Mononuclear cell (primary cell): Measurements from ENCODE around the gene MRPS33. TPM values are rescaled to one million over a fixed set of nuclear protein-coding genes. Genes with fewer than 3 reads are reported as not detected.

Source experiments
- H3K27me3 ChIP-seq: 2 replicates; pipeline ENCODE4 v1.6.0; 2011; ENCODE audit warnings: low read length, control low read depth; ENCODE audit not compliant: insufficient read depth
- H3K4me1 ChIP-seq: 2 replicates; pipeline ENCODE4 v1.5.1; 2011; ENCODE audit warnings: mild to moderate bottlenecking, low read length, control low read depth; ENCODE audit not compliant: insufficient read depth
- H3K4me3 ChIP-seq: 2 replicates; pipeline ENCODE4 v1.5.1; 2011; ENCODE audit warnings: mild to moderate bottlenecking, low read length, moderate library complexity
- H3K9me3 ChIP-seq: 2 replicates; pipeline ENCODE4 v1.5.1; 2011; ENCODE audit warnings: low read depth, mild to moderate bottlenecking, control low read depth, low read length
- total RNA-seq: library from RNA; depleted of rRNA; stranded (reverse); fragments of >200 nt; gene quantifications from one replicate; pipeline ENCODE4 v1.2.3, GENCODE V29; 2012

MRPS33 gene
- total RNA-seq, 1 donor = 11.9 TPM

DNA sequence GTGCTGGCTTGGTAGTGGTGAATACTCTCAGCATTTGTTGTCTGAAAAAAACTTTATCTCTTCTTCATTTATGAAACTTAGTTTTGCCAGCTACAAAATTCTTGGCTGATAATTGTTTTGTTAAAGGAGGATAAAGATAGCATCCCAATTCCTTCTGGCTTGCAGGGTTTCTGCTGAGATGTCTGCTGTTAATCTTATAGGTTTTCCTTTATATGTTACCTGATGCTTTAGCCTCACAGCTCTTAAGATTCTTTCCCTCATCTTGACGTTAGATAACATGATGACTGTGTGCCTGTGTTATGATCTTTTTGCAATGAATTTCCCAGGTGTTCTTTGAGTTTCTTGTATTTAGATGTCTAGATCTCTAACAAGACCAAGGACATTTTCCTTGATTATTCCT is 9.9 kb upstream of the MRPS33 start:
- no peak overlapping the region for H3K4me3 ChIP-seq
- H3K27me3 ChIP-seq = peaks cover 11% of the 10 kb centered on the region
- no peaks in the 10 kb centered on the region for H3K4me1 ChIP-seq
- peaks cover 20% of the 10 kb centered on the region for H3K9me3 ChIP-seq

GRCh38 chr7:141023295-141023694 is 8.5 kb upstream of the MRPS33 start:
- H3K4me3 ChIP-seq = no peak overlapping the region
- peaks cover 14% of the 10 kb centered on the region for H3K9me3 ChIP-seq
- no peaks in the 10 kb centered on the region for H3K4me1 ChIP-seq
- peaks cover 14% of the 10 kb centered on the region for H3K27me3 ChIP-seq

DNA sequence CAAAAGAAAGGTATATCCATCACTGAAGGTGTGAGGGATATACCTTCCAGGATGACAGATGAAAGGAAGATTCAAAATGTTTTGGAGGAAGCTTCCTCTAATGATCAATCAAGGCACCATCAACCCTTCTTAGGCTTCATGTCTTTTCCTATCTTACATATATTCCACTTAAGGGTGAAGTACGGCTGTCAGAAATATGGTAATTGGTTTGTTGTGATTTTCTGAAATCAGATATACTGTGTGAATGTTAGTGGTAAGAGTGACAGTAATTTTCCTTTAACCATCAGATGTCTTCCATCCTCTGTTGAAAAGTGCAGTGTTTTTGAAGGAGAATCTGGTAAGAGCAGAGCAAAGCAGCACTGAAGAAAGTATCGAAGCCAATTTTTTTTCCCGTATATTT is 2.8 kb upstream of the MRPS33 start:
- no peaks in the 10 kb centered on the region for H3K9me3 ChIP-seq
- peaks cover 25% of the 10 kb centered on the region for H3K27me3 ChIP-seq
- peaks cover 8% of the 10 kb centered on the region for H3K4me1 ChIP-seq
- no peak overlapping the region for H3K4me3 ChIP-seq

GRCh38 chr7:141016349-141016748 is 1.6 kb upstream of the MRPS33 start:
- Histone ChIP-seq H3K9me3 (no peaks in the 10 kb centered on the region), H3K27me3 (peaks cover 25% of the 10 kb centered on the region), H3K4me3 (no peak overlapping the region), H3K4me1 (peaks cover 8% of the 10 kb centered on the region)

- Histone ChIP-seq H3K9me3 (no peaks in the 10 kb centered on the region), H3K27me3 (peaks cover 16% of the 10 kb centered on the region), H3K4me1 (peaks cover 8% of the 10 kb centered on the region), H3K4me3 (peak overlapping the region; percentile 47)
Observed at GRCh38 chr7:141014125-141014523, 628 bp downstream of the MRPS33 start.

GRCh38 chr7:141013345-141013715 is 1.4 kb downstream of the MRPS33 start:
- Histone ChIP-seq H3K4me3 (no peak overlapping the region), H3K27me3 (peaks cover 13% of the 10 kb centered on the region), H3K4me1 (peaks cover 8% of the 10 kb centered on the region), H3K9me3 (no peaks in the 10 kb centered on the region)

- no peaks in the 10 kb centered on the region for H3K9me3 ChIP-seq
- no peak overlapping the region for H3K4me3 ChIP-seq
- H3K27me3 ChIP-seq = peaks cover 11% of the 10 kb centered on the region
- peaks cover 8% of the 10 kb centered on the region for H3K4me1 ChIP-seq
Observed at GRCh38 chr7:141012696-141013344, 1.9 kb downstream of the MRPS33 start.

- Histone ChIP-seq H3K9me3 (no peaks in the 10 kb centered on the region), H3K4me3 (no peak overlapping the region), H3K4me1 (peaks cover 8% of the 10 kb centered on the region), H3K27me3 (peaks cover 6% of the 10 kb centered on the region)
Observed at GRCh38 chr7:141012044-141012685, 2.6 kb downstream of the MRPS33 start.

GRCh38 chr7:141011443-141011842 is 3.3 kb downstream of the MRPS33 start:
- peaks cover 8% of the 10 kb centered on the region for H3K4me1 ChIP-seq
- no peaks in the 10 kb centered on the region for H3K9me3 ChIP-seq
- H3K27me3 ChIP-seq = peaks cover 4% of the 10 kb centered on the region
- no peak overlapping the region for H3K4me3 ChIP-seq

DNA sequence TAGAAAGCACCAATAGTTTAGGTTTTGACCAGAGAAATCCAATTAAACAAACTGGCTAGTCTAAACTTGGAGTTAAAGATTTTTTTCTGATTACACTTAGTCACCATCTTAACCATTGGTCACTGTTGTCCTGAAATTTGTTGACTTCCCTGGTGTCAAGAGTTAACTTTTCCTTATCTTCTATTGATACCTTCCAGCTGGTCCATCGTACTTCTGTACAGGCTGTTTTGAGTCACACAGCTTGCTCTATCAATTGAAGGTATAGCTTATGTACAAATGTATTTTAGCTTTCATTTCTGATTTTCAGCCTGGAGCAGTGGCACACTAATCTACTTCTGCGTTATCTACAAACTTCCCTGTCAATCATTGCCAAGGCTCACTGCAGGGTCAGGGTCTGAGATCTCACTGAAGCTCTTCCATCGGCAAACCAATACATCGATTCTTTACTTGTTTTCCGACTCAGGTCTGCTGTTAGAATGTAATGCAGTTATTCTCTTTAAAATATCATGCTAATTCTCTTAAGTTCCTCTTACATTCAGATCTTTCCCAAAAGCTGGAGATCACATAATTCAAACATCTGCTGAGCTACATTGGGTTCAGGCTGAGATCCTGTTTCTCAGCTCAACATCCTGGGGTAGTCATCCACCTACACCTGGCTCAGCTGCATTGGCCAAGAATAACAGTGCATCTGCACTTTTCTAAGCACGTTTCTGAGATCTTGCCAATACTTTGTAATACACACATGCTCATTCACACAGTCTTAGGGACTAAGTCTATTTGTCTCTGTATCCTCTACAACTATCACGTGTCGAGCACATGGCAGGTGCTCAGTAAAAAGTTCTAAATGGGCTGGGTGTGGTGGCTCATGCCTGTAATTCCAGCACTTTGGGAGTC is 11.3 kb downstream of the MRPS33 start:
- H3K4me1 ChIP-seq = no peaks in the 10 kb centered on the region
- H3K9me3 ChIP-seq = no peaks in the 10 kb centered on the region
- H3K27me3 ChIP-seq = no peaks in the 10 kb centered on the region
- H3K4me3 ChIP-seq = no peak overlapping the region

DNA sequence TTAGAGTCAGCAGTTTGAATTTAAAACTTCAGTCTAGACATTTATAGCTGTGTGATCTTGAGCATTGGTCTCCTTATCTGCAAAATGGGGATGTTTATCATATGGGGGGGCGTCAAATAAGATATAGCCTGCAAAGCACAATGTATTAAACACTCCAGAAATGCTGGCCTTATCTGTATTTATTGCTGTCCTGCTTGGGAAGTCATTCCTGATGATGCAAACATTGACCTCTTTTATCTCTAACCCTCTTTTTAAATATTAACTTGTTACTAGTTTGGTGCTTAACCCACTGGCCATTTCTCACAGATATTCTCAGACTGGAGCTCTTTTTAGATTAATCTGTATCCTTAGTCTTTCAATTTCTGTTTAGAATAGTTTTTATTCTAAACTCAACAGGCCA is 13.2 kb downstream of the MRPS33 start:
- Histone ChIP-seq H3K4me1 (no peaks in the 10 kb centered on the region), H3K4me3 (no peak overlapping the region), H3K9me3 (no peaks in the 10 kb centered on the region), H3K27me3 (no peaks in the 10 kb centered on the region)

- no peaks in the 10 kb centered on the region for H3K9me3 ChIP-seq
- no peaks in the 10 kb centered on the region for H3K4me1 ChIP-seq
- no peaks in the 10 kb centered on the region for H3K27me3 ChIP-seq
- no peak overlapping the region for H3K4me3 ChIP-seq
Observed at GRCh38 chr7:141001122-141001521, 13.6 kb downstream of the MRPS33 start.

- Histone ChIP-seq H3K4me1 (no peaks in the 10 kb centered on the region), H3K4me3 (no peak overlapping the region), H3K27me3 (no peaks in the 10 kb centered on the region), H3K9me3 (no peaks in the 10 kb centered on the region)
Observed at GRCh38 chr7:140998715-140999114, 16.0 kb downstream of the MRPS33 start.

DNA sequence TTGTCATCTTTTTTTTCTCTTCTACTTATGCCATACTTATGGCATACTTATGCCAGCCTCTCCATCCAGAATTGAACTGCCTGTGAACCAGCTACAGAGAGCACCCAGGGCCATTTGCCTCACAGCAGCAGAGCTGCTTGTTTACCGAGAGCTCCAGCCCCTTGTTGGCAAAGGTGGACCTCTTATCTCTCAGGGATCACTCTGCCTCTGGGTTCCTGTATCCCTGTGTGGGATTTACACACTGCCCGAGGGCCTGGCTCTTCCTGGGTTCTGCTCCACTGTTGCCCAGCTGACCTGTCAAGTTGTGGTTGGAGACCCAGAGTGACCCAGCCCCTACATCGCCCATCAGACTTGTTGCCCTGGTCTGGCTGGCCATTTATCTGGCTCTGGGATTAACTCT is 22.3 kb downstream of the MRPS33 start:
- H3K4me1 ChIP-seq = no peaks in the 10 kb centered on the region
- no peak overlapping the region for H3K4me3 ChIP-seq
- H3K27me3 ChIP-seq = no peaks in the 10 kb centered on the region
- no peaks in the 10 kb centered on the region for H3K9me3 ChIP-seq

- Histone ChIP-seq H3K4me1 (no peaks in the 10 kb centered on the region), H3K4me3 (no peak overlapping the region), H3K27me3 (no peaks in the 10 kb centered on the region), H3K9me3 (no peaks in the 10 kb centered on the region)
Observed at GRCh38 chr7:140990193-140990962, 24.4 kb downstream of the MRPS33 start.
